ENCODE results near the gene FOXA3. TPM values are rescaled to one million over a fixed set of nuclear protein-coding genes. Genes with fewer than 3 reads are reported as not detected.

FOXA3 gene
- total and polyA plus RNA-seq, 10 of the 15 experiments (the other 5 are each of a cell fraction or from before 2014, with no cell fraction given) = 0.04 to 0.83 (median 0.11) TPM; not detected in 5

- H3K9me3 ChIP-seq (replicated peaks; ENCODE audit: control insufficient read depth, insufficient read depth, low read length) = no peaks in the 10 kb centered on the region
- 53% methylated on average over 11 of the region's 11 CpGs for WGBS (ENCODE audit: insufficient coverage, insufficient replicate concordance, low lambda C conversion rate, missing lambda C conversion rate)
- H3K27me3 ChIP-seq (replicated peaks in 1 of 2; ENCODE audit: control insufficient read depth in 2 of 2, insufficient read depth in 2 of 2, low read length in 1 of 2) = no peaks in the 10 kb centered on the region
- ChIA-PET POLR2A (interaction anchor here (0.6 to 9.0 kb wide), 2 partner anchors 14 to 15 kb away, joined by 4 to 178 read pairs; partner anchors contain the start of genes FOXA3 and SYMPK), CTCF (no interaction called here), RAD21 (ENCODE audit: unreplicated experiment) (no interaction called here), SMC1A (ENCODE audit: uncharacterized antibody, unreplicated experiment) (interaction anchor here (6.0 kb wide), 1 partner anchor 11 kb away, joined by 98 read pairs; the partner anchor contains the start of genes FOXA3 and SYMPK)
- H3K27ac ChIP-seq (ENCODE audit: control insufficient read depth, insufficient read depth) = no peak overlapping the region
- DNase-seq (ENCODE audit: low read depth, low spot score) = no peak
- no peak for ATAC-seq
- no peak for FAIRE-seq
- in situ Hi-C loops (cut with MboI) (no loop called here), intact Hi-C loops (cut with micrococcal nuclease; ENCODE audit: unreplicated experiment) (no loop called here)
- no peak overlapping the region for H3K4me3 ChIP-seq
- H2AFZ ChIP-seq (ENCODE audit: control insufficient read depth, low read depth, low read length) = no peak overlapping the region
- BruUV-seq (replicated peaks) = no TSS peak
- H3K36me3 ChIP-seq (ENCODE audit: control insufficient read depth in 2 of 2, insufficient read depth in 2 of 2, low read length in 1 of 2) = no peaks in the 10 kb centered on the region
- H3K4me2 ChIP-seq (ENCODE audit: control insufficient read depth, insufficient read depth) = no peak overlapping the region
- H3K4me1 ChIP-seq (ENCODE audit: control insufficient read depth, insufficient read depth, low read length) = peaks cover 28% of the 10 kb centered on the region
- no peaks in the 10 kb centered on the region for H4K20me1 ChIP-seq (ENCODE audit: control insufficient read depth, insufficient read depth)
- H3K79me2 ChIP-seq (ENCODE audit: control insufficient read depth, insufficient read depth, low read length) = no peaks in the 10 kb centered on the region; the same call in 1 of the 2 replicates
- H3K9ac ChIP-seq (ENCODE audit: control insufficient read depth, insufficient read depth, low read length) = no peak overlapping the region
- TF ChIP-seq JUND (IDR thresholded peaks at IDR 0.05; ENCODE audit: low read depth, low read length) (no peak), MEF2B (IDR thresholded peaks at IDR 0.05; ENCODE audit: partially characterized antibody, poor library complexity, severe bottlenecking) (no peak), EP300 (IDR thresholded peaks at IDR 0.05; ENCODE audit: borderline replicate concordance in 1 of 2, control insufficient read depth in 1 of 2, low read depth in 2 of 2, low read length in 2 of 2) (no peak), TCF3 (IDR thresholded peaks at IDR 0.05; ENCODE audit: borderline replicate concordance, insufficient read depth, low read depth, low read length) (peak; percentile 37; the same call in 1 of the 2 replicates), CHD1 (IDR thresholded peaks at IDR 0.05; ENCODE audit: low read depth, low read length) (no peak), MYB (IDR thresholded peaks at IDR 0.05; ENCODE audit: borderline replicate concordance, low read depth, low read length) (no peak), PKNOX1 (IDR thresholded peaks at IDR 0.05) (peak; percentile 51; the same call in 1 of the 2 replicates), BCL3 (IDR thresholded peaks at IDR 0.05; ENCODE audit: borderline replicate concordance, insufficient read depth, low read depth, low read length, poor library complexity, severe bottlenecking) (peak; percentile 88), YBX1 (IDR thresholded peaks at IDR 0.05) (no peak), HDAC2 (IDR thresholded peaks at IDR 0.05) (no peak), EED (IDR thresholded peaks at IDR 0.05; ENCODE audit: low read depth) (no peak), NFIC (IDR thresholded peaks at IDR 0.05; ENCODE audit: low read depth, low read length) (no peak), NBN (IDR thresholded peaks at IDR 0.05) (no peak), POLR2A (IDR thresholded peaks at IDR 0.05; ENCODE audit: low read depth, low read length) (no peak), NKRF (conservative IDR thresholded peaks at IDR 0.05) (no peak), KDM1A (IDR thresholded peaks at IDR 0.05; ENCODE audit: borderline replicate concordance) (no peak)
- TF ChIP-seq, protein P1, sequence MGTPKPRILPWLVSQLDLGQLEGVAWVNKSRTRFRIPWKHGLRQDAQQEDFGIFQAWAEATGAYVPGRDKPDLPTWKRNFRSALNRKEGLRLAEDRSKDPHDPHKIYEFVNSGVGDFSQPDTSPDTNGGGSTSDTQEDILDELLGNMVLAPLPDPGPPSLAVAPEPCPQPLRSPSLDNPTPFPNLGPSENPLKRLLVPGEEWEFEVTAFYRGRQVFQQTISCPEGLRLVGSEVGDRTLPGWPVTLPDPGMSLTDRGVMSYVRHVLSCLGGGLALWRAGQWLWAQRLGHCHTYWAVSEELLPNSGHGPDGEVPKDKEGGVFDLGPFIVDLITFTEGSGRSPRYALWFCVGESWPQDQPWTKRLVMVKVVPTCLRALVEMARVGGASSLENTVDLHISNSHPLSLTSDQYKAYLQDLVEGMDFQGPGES (IDR thresholded peaks at IDR 0.05) = no peak
- TF ChIP-seq, protein P2, sequence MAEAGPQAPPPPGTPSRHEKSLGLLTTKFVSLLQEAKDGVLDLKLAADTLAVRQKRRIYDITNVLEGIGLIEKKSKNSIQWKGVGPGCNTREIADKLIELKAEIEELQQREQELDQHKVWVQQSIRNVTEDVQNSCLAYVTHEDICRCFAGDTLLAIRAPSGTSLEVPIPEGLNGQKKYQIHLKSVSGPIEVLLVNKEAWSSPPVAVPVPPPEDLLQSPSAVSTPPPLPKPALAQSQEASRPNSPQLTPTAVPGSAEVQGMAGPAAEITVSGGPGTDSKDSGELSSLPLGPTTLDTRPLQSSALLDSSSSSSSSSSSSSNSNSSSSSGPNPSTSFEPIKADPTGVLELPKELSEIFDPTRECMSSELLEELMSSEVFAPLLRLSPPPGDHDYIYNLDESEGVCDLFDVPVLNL (IDR thresholded peaks at IDR 0.05; ENCODE audit: low read depth, low read length) = no peak
These were observed 14.1 kb downstream of the FOXA3 start for GRCh38 chr19:45878043-45878794.

Measured in GM12878 (cell line).